ENCODE results near the gene CPZ.

CPZ gene

DNA sequence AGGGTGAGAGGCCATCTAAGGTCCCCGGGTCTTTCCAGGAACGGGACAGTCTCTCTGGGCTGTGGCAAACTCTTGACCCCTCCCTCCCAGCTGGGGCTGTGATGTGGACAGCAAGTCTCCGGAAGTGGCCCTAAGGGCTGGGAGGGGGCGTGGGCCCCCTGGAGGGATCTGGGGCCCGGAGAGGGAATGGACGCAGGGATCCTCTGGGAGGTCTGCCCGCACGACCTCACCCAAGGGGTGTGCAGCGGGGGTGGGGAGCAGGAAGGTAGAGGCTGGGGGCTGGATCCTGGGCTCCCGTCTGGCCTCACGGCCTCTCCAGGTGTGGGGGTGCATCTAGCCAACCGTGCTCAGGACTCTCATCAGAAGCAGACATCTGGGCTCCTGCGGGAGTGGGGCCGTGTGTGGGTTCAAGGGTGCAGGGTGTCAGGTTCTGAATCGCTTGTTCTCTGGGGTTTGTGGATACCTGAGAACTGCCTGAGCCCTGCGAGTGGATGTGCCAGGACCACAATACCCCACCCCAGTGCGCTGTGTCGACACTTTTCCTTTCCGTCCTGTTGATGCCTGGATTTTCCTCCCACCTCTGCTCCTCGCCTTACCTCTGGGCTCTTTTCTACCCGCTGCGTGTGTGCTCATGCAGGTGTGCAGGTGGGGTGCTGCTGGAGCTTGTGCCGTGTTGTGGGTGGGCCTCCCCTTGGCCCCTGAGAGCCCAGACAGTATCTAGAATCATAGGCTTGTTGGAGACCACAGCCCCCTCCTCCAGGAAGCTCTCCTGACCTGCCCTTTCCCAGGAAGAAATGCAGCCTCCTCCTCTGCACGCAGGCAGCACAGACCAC, 915 bp downstream of the CPZ start:
- DNase-seq (ENCODE audit: low read depth, low spot score): no peak

DNA sequence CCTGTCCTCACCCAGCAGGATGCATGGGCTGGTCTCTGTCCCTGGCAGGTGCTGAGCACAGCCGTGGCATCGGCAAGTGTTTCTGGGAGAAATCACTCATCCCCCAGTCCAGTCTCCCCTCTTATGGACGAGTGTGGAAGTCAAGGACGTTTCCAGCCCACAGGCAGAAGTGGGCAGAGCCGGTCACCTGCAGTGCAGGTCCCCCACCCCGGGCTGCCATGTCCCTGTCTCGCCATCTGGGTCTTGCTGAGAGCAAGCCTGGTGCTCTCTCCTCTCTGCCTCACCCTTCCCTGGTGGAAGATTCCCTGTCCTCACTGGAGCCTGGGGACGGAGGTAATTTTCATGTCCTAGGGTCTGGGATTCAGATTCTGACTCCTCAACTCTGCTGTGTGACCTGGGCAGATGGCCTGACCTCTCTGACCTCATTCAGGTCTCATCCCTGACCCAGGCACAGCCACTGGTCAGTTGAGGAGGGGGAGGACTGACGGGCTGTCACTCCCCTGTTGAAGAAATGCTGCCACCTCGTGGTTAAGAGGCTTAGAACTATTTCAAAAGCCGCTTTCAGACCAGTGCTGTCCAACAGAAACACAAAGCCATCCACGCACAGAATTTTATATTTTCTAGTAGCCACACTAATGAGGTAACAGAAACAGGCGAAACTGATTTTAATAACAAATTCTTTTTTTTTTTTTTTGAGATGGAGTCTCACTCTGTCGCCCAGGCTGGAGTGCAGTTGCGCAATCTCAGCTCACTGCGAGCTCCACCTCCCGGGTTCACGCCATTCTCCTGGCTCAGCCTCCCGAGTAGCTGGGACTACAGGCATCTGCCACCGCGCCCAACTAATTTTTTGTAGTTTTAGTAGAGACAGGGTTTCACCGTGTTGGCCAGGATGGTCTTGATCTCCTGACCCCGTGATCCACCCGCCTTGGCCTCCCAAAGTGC, 1.8 kb downstream of the CPZ start:
- DNase-seq (ENCODE audit: low read depth, low spot score): no peak

DNA sequence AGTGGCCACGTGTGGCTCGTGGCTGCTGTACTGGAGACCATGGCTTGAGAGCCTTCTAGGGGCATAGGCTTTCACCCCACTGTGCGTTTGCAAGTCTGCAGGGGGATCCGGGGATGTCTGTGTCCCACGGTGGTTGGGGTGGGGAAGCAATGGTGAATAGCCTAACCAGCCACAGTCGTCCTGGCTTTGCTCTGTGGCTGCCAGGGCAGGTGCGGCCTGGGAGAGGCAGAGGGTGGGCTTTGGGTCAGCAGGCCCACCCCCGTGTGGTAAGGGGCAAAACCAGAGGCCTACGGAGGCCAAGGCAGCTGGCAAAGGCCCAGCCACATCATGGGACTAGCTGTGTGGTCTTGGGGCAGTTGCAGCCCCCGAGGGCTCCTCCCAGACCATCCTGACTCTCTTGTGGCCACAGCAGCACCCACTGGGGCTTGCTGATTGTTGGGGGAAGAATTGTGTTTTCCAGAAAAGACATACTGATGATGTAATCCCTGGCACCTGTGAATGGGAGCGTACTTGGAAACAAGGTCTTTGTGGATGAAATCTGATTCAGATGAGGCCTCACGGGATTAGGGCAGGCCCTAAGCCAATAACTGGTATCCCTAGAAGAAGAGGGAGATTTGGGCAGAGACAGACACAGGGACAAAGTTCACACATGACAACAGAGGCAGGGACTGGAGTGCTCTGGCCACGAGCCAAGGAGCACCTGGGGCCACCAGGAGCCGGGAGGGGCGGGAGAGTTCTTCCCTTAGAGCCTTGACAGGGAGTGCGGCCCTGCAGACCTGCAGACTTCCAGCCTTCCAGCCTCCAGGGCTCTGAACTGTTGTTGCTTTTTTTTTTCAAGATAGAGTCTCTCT, 2.9 kb downstream of the CPZ start:
- no peak for DNase-seq (ENCODE audit: low read depth, low spot score)

DNA sequence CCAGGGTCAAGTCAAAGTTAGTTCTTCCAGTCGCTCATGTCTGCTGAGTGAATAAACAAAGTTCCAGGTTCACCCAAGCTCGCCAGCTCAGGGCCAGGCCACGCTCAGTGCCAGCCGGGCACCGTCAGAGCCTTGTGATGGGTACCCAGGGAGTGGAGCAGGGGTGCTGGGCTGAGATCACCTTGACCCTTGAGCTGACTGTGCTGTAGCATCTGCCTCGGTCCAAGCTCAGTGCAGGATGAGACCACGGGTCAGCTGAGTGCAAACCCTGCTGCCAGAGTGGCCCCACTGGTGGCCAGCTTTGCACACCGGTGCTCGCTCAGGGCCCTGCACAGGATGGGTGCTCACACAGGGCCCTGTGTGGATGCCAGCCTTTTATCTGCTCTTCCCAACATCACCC, 4.3 kb downstream of the CPZ start:
- DNase-seq (ENCODE audit: low read depth, low spot score): no peak

DNA sequence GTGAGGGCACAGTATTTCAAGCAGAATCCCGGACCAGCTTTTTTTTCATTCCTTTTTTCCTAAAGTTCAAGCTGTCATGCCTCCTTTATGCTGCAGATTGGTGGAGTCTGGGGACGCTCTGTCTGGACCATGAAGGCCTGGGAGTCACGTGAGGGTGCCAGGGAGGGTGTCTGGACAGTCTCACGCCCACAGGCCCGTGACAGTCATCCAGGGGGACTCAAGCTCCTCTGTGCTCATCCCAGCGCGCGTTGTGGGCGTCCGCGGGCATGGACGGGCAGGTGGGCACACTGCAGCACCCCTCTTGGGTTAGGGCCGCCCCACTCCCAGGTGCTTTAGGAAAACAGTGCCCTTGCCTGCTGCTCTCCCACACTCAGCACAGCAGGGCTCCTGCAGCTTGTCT, 4.8 kb downstream of the CPZ start:
- no peak for DNase-seq (ENCODE audit: low read depth, low spot score)

DNA sequence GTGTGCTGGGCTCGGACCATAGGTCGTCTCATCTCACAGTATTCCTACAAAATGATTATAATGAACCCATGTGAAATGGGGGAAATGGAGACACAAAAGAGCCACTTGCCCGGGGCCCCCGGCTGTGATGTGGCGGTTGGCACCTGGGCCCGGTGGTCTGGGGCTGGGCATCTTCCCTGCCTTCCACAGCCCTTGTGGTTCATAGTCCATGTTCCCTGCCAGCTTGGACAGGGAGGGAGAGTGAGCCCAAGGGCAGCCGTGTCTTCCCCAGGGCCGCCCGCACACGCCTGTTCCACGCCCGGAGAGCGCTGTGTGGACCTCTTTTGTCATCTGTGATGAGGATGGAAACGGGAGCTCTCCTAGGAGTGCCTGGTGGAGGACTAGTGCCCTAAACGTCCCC, 5.2 kb downstream of the CPZ start:
- DNase-seq (ENCODE audit: low read depth, low spot score): no peak

DNA sequence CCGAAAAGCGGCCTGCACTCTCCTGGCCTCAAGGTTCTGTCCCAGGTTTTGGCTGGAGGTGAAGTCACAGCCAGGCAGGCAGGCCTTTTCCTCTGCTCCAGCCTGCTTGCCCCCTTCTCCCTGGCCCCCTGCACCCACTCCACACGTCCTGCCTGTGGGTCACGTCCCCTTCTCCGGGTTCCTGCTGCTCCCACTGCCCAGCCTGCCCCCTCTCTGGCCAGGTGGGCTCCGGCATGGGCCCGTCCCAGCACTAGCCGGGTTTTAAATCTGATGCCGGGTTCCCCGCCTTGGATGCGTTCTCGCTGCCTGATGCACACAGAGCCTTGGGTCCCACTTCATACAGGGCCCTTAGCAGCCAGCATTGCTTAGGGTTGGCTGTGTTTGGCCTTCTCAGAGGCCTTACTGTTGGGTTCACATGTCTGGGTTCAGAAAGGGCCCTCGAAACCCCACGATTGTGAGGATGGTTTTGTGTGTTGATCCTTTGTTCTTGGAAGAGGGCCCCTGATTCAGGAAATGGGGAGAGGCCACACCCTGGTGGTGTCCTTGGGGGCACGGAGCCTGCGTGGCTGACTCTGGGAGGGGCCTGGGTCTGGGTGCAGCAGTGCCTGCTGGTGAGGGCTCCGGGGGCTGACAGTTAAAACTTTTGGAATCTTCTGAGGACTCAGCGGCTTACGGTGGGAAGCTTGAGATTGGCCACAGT, 6.0 kb downstream of the CPZ start:
- no peak for DNase-seq (ENCODE audit: low read depth, low spot score)

DNA sequence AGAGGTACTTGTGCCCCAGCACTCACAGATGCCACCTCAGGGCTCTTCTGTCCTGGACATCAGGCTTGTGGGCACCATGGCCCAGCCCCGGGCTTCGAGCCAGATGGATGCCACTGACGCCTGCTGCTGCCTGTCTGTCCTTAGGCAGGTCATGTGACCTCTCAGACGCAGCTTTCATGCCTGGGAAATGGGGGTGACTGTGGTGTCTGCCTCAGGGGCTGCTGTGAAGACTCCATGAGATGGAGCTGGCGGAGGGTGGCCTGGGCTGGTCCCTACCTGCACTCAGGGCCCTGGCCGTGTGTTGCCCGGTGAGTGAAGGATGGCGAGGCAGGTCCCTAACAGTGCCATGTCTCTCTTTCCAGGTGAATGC, 6.5 kb downstream of the CPZ start:
- no peak for DNase-seq (ENCODE audit: low read depth, low spot score)

DNA sequence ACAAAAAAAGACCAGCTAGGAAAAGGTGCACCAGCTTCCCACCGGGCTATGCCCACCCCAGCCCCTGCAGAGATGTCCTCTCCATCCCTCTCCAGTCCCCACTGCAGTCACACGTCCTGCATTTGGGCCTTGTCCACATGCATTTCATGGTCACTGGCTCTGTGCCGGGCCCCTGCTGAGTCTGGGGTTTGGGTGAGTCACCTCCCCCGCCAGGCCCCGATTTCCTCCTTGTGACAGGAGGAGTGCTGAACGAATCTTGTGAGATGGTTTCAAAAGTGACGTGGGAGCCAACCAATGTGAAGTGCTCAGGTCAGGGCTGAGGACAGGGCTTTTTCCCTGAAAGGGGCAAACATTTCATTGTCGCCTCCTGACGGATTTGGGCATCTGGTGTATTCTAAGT, 7.1 kb downstream of the CPZ start:
- no peak for DNase-seq (ENCODE audit: low read depth, low spot score)

DNA sequence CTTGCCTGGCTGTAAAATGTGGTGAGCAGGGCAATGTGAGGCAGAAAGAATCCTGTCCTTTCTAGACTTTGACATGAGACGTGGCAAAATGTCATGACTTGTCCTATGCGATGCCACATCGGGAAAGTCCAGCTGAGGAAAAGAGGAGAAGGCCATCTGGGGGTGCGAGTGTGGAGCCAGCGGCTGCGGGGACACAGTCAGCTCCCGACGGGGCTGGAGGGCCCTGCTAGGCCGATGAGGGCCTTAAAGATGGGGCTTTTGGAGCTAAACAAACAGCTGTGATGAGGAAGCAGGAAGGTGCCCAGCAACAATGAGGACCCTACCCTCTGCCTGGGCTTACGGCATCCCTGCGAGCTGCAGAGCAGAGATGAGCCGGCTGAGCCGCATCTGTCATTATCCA, 7.7 kb downstream of the CPZ start:
- no peak for DNase-seq (ENCODE audit: low read depth, low spot score)

DNA sequence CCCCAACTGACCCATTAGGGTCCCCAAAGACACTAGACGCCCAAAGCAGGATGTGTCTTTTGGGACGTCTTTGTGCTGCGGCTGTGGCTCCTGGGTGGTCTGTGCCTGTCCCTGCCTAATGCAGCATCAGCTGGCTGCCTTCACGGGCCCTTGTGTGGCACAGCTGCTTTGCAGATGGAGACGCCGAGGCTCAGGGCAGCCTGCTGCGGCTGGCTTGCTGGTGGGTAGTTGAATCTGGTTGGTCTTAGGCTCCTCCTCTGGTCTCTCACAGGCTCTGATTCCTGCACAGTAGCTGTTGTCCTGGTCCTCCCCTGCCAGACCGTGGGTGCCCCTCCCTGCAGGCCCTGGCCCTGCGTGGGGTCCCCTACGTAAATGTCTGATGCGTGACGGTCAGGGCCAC, 8.1 kb downstream of the CPZ start:
- no peak for DNase-seq (ENCODE audit: low read depth, low spot score)

DNA sequence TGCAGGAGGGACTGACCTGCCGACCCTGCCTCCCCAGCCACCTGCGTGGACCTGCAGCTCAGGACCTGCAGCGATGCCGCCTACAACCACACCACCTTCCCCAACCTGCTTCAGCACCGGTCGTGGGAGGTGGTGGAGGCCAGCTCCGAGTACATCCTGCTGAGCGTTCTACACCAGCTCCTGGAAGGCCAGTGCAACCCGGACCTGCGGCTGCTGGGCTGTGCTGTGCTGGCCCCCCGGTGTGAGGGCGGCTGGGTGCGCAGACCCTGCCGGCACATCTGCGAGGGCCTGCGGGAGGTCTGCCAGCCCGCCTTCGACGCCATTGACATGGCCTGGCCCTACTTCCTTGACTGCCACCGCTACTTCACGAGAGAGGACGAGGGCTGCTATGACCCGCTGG, 8.5 kb downstream of the CPZ start:
- DNase-seq (ENCODE audit: low read depth, low spot score): no peak

DNA sequence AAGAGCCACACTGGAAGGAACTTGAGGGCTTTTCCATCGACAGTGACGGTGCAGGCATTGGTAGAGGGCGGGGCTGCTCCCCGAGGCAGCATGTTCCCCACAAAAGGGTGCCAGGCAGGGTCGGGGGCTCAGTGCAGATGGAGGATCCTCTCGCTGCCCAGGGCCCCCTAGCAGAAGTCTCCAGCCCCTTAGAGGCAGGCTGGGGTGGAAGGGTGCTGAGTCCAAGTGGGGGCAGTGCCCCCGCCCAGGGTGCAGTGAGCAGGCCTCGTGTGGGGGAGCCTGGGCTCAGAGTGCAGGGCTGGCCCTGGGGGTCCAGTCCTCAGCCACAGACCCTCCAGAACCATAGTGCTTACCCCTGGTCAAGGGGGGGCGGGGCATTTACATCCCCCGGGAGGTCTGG, 9.0 kb downstream of the CPZ start:
- no peak for DNase-seq (ENCODE audit: low read depth, low spot score)

DNA sequence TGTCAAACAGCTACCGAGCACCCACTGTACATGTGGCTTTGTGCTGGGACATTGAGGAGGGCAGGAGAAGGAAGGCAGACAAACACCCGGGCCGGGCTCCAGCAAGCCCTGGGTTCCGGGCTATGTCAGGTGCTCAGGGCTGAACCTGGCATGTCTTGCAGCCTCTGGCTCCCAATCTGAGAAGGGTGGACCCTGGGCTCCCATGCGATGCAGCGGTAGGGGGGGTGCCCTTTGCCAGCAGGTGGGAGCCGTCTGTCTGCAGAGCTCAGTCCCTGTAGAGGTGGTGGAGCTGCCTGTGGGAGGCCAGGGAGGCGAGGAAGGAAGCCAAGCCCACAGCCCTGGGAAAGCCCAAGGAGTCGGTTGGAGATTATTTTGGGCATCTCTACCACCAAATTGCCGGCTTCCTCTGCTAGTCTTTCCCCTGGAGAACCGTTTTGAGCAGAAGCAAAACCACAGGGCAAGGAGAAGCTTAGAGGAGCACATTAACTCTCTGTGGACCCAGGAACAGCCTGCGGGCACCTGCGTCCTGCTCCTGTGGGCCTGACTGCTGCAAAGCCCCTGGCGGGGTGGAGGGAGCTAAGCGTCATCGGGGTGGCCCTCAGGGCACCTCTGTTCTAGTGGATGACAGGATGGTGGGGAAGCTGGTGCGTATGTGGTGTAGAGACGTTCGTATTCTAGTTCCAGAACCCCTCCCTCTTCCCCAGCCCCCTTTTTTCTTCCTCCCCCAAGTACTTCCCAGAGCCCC, 10.3 kb downstream of the CPZ start:
- no peak for DNase-seq (ENCODE audit: low read depth, low spot score)

DNA sequence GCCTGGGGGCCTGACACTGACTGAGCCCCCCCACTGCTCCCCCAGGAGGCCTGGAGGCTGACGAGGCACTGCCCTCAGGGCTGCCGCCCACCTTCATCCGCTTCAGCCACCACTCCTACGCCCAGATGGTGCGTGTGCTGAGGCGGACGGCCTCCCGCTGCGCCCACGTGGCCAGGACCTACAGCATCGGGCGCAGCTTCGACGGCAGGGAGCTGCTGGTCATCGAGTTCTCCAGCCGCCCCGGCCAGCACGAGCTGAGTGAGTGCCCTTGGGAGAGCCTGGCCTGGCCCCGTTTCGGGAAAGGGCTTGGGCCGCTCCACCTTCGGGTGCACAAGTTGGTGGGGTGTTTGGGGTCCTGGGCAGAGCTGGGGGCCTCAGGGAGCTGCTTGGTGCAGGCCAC, 11.4 kb downstream of the CPZ start:
- DNase-seq (ENCODE audit: low read depth, low spot score): no peak

DNA sequence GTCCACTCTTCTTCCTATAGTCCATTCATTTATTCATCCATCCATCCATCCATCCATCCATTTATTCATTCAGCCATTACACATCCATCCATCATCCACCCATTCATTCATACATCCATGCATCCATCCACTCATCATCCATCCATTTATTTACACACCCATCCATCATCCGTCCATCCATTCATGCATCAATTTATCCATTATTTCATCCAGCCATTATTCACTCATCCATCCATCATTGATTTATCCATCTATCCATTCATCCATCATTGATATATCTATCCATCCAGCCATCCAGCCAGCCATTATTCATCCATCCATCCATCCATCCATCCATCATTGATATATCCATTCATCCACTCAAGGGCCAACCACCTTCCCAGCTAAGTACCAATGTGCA, 12.7 kb downstream of the CPZ start:
- no peak for DNase-seq (ENCODE audit: low read depth, low spot score)

DNA sequence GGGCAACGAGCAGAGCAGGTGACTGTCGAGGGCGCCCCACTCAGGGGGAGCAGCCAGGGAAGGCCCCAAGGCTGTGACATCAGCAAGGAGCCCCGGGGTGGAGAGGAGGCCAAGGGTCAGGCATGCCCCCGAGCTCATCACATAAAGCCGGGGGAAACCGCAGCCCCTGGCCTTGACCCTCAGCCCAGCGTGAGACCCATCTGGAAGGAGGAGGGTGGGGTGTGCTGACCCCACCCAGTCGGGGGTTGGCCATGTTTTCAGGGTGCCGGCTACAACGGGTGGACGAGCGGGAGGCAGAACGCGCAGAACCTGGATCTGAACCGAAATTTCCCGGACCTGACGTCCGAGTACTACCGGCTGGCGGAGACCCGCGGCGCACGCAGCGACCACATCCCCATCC, 13.9 kb downstream of the CPZ start:
- DNase-seq (ENCODE audit: low read depth, low spot score): no peak

DNA sequence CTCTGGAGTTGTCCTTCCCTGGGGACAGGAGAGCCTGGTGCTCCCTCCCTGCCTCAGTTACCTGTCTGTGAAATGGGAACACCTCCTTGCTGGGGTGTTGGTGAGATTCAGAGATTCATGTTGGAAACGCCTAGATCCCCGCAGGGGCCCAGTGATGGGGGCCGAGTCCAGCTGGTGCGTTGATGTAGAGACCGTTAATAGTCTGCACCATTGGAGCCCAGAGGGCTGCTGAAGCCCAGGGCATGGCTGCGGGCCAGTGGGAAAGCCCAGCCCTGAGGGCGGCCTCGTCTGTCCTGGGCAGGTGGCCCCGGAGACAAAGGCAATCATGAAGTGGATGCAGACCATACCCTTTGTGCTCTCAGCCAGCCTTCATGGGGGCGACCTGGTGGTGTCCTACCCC, 14.4 kb downstream of the CPZ start:
- no peak for DNase-seq (ENCODE audit: low read depth, low spot score)

DNA sequence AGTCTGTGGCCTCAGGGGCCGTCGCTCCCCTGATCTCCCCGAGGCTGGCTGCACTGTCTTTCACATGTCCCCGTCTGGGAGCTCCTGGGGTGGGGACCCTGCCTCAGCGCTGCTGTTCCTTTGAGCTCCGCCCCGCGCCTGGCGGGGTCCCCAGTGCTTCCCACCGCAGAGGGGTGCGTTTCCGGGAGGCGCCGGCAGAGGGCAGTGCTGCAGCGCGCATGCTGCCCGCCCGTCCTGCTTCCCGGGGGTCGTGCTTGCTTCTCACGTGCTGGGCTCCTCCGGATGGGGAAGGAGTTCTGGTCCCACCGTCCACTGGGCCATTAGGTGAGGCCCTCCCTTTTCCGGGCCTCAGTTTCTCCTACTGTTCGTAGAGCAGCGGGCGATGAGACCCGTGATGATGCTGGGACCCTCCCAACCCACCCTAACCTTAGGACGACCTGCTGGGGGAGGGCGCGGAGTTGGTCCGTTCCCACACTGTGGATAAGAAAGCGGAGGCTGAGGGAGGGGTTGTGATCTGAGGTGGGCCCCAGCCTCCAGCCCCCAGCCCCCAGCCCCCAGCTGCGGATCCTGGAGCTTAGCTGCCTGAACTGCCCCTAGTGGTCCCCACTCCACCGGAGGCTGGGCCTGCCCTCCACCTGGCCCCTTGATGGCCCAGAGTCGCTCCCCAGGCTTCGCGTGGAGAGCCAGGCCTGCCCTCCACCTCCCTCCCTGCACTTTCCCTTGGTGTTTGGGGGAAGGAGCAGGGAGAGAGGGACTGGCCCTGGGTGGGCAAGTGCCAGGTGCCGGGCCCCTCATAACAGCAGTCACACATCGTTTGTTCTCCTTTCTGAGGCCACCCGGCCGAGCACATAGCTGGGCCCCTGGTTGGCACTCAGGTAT, 15.3 kb downstream of the CPZ start:
- no peak for DNase-seq (ENCODE audit: low read depth, low spot score)
